Vagina (tissue), 2 donors: ENCODE data around the gene GALNT5.

Experiments used
- CTCF ChIP-seq, 3 experiments: fragments of 450-650 bp in 2 of 3; fragments of 200-600 bp in 1 of 3; sonication (generic) in 1 of 3; IDR thresholded peaks; one replicate each; pipeline ENCODE4 v1.5.1; 2017 to 2019; ENCODE audit warnings: antibody characterized with exemption in 3 of 3, mild to moderate bottlenecking in 2 of 3, moderate library complexity in 2 of 3
- POLR2AphosphoS5 ChIP-seq, 2 donors: sonication (generic); formaldehyde crosslinking; IDR thresholded peaks; one replicate each; pipeline ENCODE4 v1.9.0; 2017; ENCODE audit warnings: antibody characterized with exemption in 2 of 2, mild to moderate bottlenecking in 2 of 2, low read depth in 1 of 2; ENCODE audit not compliant: insufficient read depth in 1 of 2

GRCh38 chr2:157301307-157301706 lies 43.8 kb downstream of the GALNT5 start:
- TF ChIP-seq CTCF (IDR thresholded peaks at IDR 0.05): no peak
- TF ChIP-seq POLR2AphosphoS5 (IDR thresholded peaks at IDR 0.05; ENCODE audit: insufficient read depth in 1 of 2, low read depth in 1 of 2): no peak
